ENCODE measurements around the gene CPSF3. TPM values are rescaled to one million over a fixed set of nuclear protein-coding genes. Genes with fewer than 3 reads are reported as not detected.
A peak's percentile ranks its signal among the peaks of the same experiment; 100 is the strongest.

Gene CPSF3
- total and polyA plus RNA-seq, 9 of the 15 experiments (the other 6 are each of a cell fraction or from before 2014, with no cell fraction given) = 54.2 to 151 (median 94.5) TPM

GRCh38 chr2:9390991-9391390 is 32.5 kb upstream of the CPSF3 start:
- no peak for ATAC-seq
- Histone ChIP-seq H3K79me2 (ENCODE audit: control insufficient read depth, insufficient read depth, low read length) (no peaks in the 10 kb centered on the region), H3K4me2 (ENCODE audit: insufficient read depth, low read length) (no peak overlapping the region), H3K9ac (ENCODE audit: insufficient read depth in 1 of 2, low read depth in 2 of 2, low read length in 2 of 2) (peak overlapping the region in 1 of 2 experiments; percentile 65; a peak in 2 of 4 replicates), H3K27ac (ENCODE audit: extremely low read depth, low read depth, low read length) (no peak overlapping the region), H3K27me3 (ENCODE audit: control insufficient read depth in 2 of 2, insufficient read depth in 2 of 2, low read length in 2 of 2) (no peaks in the 10 kb centered on the region), H3K4me3 (no peak overlapping the region), H4K20me1 (replicated peaks; ENCODE audit: control insufficient read depth, insufficient read depth, low read length) (no peaks in the 10 kb centered on the region), H2AFZ (ENCODE audit: low read depth, low read length) (no peak overlapping the region), H3K36me3 (ENCODE audit: control insufficient read depth, insufficient read depth, low read length) (no peaks in the 10 kb centered on the region), H3K9me3 (replicated peaks; ENCODE audit: control insufficient read depth, insufficient read depth, low read depth, low read length) (no peaks in the 10 kb centered on the region), H3K4me1 (replicated peaks in 1 of 2; ENCODE audit: control insufficient read depth in 2 of 2, insufficient read depth in 2 of 2, low read length in 2 of 2) (peaks cover 2 to 13% of the 10 kb centered on the region in 2 experiments; a peak in 3 of 5 replicates), H3K9me1 (ENCODE audit: control insufficient read depth, insufficient read depth, low read length) (no peaks in the 10 kb centered on the region)
- 58% methylated on average over 19 of the region's 19 CpGs for WGBS (ENCODE audit: insufficient coverage, low coverage, missing lambda C conversion rate)
- BruUV-seq (replicated peaks) = no TSS peak
- no peak for FAIRE-seq
- ChIA-PET CTCF (ENCODE audit: low intra/inter-chr PET ratio) (no interaction called here), POLR2A (interaction anchor here (0.6 to 4.7 kb wide), 2 partner anchors 10 to 646 kb away, joined by 3 to 16 read pairs; no protein-coding TSS in a partner anchor)
- in situ Hi-C loops (cut with MboI) = no loop called here
- TF ChIP-seq, protein P1, sequence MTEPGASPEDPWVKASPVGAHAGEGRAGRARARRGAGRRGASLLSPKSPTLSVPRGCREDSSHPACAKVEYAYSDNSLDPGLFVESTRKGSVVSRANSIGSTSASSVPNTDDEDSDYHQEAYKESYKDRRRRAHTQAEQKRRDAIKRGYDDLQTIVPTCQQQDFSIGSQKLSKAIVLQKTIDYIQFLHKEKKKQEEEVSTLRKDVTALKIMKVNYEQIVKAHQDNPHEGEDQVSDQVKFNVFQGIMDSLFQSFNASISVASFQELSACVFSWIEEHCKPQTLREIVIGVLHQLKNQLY (CRISPR knock-in tag; conservative IDR thresholded peaks at IDR 0.05) = no peak
- TF ChIP-seq MYNN (IDR thresholded peaks at IDR 0.05) (no peak), MYNN (CRISPR knock-in tag; IDR thresholded peaks at IDR 0.05) (no peak), ZBTB34 (CRISPR knock-in tag; IDR thresholded peaks at IDR 0.05) (no peak), TRIM24 (IDR thresholded peaks at IDR 0.05) (no peak), ZBTB26 (CRISPR knock-in tag; IDR thresholded peaks at IDR 0.05) (no peak), KLF1 (tag; IDR thresholded peaks at IDR 0.05) (no peak), TEAD2 (tag; IDR thresholded peaks at IDR 0.05) (no peak)
- TF ChIP-seq, protein P2, sequence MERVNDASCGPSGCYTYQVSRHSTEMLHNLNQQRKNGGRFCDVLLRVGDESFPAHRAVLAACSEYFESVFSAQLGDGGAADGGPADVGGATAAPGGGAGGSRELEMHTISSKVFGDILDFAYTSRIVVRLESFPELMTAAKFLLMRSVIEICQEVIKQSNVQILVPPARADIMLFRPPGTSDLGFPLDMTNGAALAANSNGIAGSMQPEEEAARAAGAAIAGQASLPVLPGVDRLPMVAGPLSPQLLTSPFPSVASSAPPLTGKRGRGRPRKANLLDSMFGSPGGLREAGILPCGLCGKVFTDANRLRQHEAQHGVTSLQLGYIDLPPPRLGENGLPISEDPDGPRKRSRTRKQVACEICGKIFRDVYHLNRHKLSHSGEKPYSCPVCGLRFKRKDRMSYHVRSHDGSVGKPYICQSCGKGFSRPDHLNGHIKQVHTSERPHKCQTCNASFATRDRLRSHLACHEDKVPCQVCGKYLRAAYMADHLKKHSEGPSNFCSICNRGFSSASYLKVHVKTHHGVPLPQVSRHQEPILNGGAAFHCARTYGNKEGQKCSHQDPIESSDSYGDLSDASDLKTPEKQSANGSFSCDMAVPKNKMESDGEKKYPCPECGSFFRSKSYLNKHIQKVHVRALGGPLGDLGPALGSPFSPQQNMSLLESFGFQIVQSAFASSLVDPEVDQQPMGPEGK (CRISPR knock-in tag; IDR thresholded peaks at IDR 0.05; ENCODE audit: borderline replicate concordance) = no peak
- intact Hi-C loops (cut with micrococcal nuclease) = no loop called here
- no peak for DNase-seq (ENCODE audit: extremely low read depth in 1 of 4, low spot score in 3 of 4)
